H1 (cell line): ENCODE data around the gene ORAI3. TPM values are rescaled to one million over a fixed set of nuclear protein-coding genes. Genes with fewer than 3 reads are reported as not detected.

ENCODE experiments used
- CTCF ChIA-PET: fragments of 300-600 bp; sonication (Branson Sonifier 250); formaldehyde crosslinking; loops from one replicate; lab custom pipeline; 2021; ENCODE audit not compliant: partially characterized antibody; lab: Charles Lee
- POLR2A ChIA-PET: fragments of 300-600 bp; sonication (Branson Sonifier 250); formaldehyde crosslinking; loops from one replicate; lab custom pipeline; 2021; ENCODE audit warnings: inconsistent platforms; ENCODE audit not compliant: partially characterized antibody; lab: Charles Lee
- DNase-seq, 2 experiments: peaks; one replicate each; pipeline versions ENCODE4 v3.0.0 to v3.0.0-alpha.2; 2010 to 2022; ENCODE audit warnings: low spot score in 2 of 2, low read depth in 1 of 2, mixed read lengths in 1 of 2
- FAIRE-seq: peaks from 2 replicates; lab custom pipeline; 2011; peaks lifted over from hg19 to GRCh38; lab: Jason Lieb, UNC
- H2AFZ ChIP-seq: 2 replicates; pipeline ENCODE4 v1.8.1; 2012; ENCODE audit warnings: low read length, inconsistent platforms
- H2AK5ac ChIP-seq: 2 replicates; pipeline ENCODE4 v1.6.1; 2013; ENCODE audit warnings: low read depth, low read length
- H2BK120ac ChIP-seq: replicated peaks from 2 replicates; pipeline ENCODE3; 2013; ENCODE audit warnings: low read depth, low read length, inconsistent platforms
- H2BK12ac ChIP-seq: 2 replicates; pipeline ENCODE4 v1.6.1; 2013; ENCODE audit warnings: low read depth, low read length
- H2BK15ac ChIP-seq: 2 replicates; pipeline ENCODE4 v1.6.1; 2013; ENCODE audit warnings: low read length
- H2BK20ac ChIP-seq: 2 replicates; pipeline ENCODE4 v1.6.1; 2013; ENCODE audit warnings: low read length
- H2BK5ac ChIP-seq: 2 replicates; pipeline ENCODE4 v1.6.1; 2013; ENCODE audit warnings: low read depth, low read length
- H3K14ac ChIP-seq: 2 replicates; pipeline ENCODE4 v1.6.1; 2013; ENCODE audit warnings: inconsistent platforms; ENCODE audit not compliant: insufficient read length
- H3K18ac ChIP-seq: 2 replicates; pipeline ENCODE4 v1.6.1; 2013; ENCODE audit warnings: low read length; ENCODE audit errors: extremely low read depth
- H3K23ac ChIP-seq: 2 replicates; pipeline ENCODE4 v1.6.1; 2013; ENCODE audit warnings: inconsistent platforms; ENCODE audit not compliant: insufficient read length
- H3K23me2 ChIP-seq: 2 replicates; pipeline ENCODE4 v1.6.1; 2013; ENCODE audit warnings: low read depth, low read length
- H3K27ac ChIP-seq: 2 replicates; pipeline ENCODE4 v1.6.1; 2011; ENCODE audit warnings: low read depth, low read length, inconsistent platforms
- H3K27me3 ChIP-seq, 4 experiments: replicated peaks in 1 of 4; 1 replicate in 1 of 4; 2 replicates in 3 of 4; pipeline versions ENCODE4 v1.6.1 to v1.8.1; 2011 to 2013; ENCODE audit warnings: low read length in 3 of 4, mild to moderate bottlenecking in 3 of 4, inconsistent platforms in 2 of 4, mixed read lengths in 2 of 4, moderate library complexity in 1 of 4; ENCODE audit not compliant: control insufficient read depth in 3 of 4, insufficient read depth in 3 of 4; ENCODE audit errors: extremely low read depth in 1 of 4
- H3K36me3 ChIP-seq, 4 experiments: 2 replicates each; pipeline versions ENCODE4 v1.6.1 to v1.8.1; 2011 to 2013; ENCODE audit warnings: mild to moderate bottlenecking in 4 of 4, low read length in 3 of 4, moderate library complexity in 2 of 4, control low read depth in 1 of 4, inconsistent platforms in 1 of 4; ENCODE audit not compliant: insufficient read depth in 4 of 4, control insufficient read depth in 2 of 4
- H3K4ac ChIP-seq: replicated peaks from 2 replicates; pipeline ENCODE3; 2013; ENCODE audit warnings: low read length, low read depth, mixed read lengths, inconsistent platforms; ENCODE audit not compliant: insufficient read length
- H3K4me1 ChIP-seq, 4 experiments: replicated peaks in 1 of 4; 1 replicate in 1 of 4; 2 replicates in 3 of 4; pipeline versions ENCODE4 v1.6.1 to v1.8.1; 2011 to 2013; ENCODE audit warnings: low read length in 3 of 4, inconsistent platforms in 2 of 4, mixed read lengths in 1 of 4; ENCODE audit not compliant: insufficient read depth in 4 of 4, control insufficient read depth in 3 of 4
- H3K4me2 ChIP-seq, 2 experiments: 2 replicates each; pipeline versions ENCODE4 v1.6.1 to v1.8.1; 2011 to 2013; ENCODE audit warnings: low read depth in 2 of 2, low read length in 2 of 2, control low read depth in 1 of 2, inconsistent platforms in 1 of 2, mild to moderate bottlenecking in 1 of 2; ENCODE audit not compliant: insufficient read depth in 1 of 2
- H3K4me3 ChIP-seq, 4 experiments: fragments of 200-600, 300-600 bp in 1 of 4; sonication (generic), shearing (Covaris generic), sonication (Bioruptor Twin) in 1 of 4; 2 replicates each; pipeline versions ENCODE4 v1.5.1 to v1.8.1; 2011 to 2016; ENCODE audit warnings: low read length in 4 of 4, low read depth in 3 of 4, control low read depth in 2 of 4, inconsistent platforms in 2 of 4, mild to moderate bottlenecking in 2 of 4, mixed read lengths in 1 of 4, moderate library complexity in 1 of 4; ENCODE audit not compliant: insufficient read depth in 2 of 4; ENCODE audit errors: extremely low read depth in 1 of 4
- H3K56ac ChIP-seq: replicated peaks from 2 replicates; pipeline ENCODE3; 2013; ENCODE audit warnings: low read depth, mild to moderate bottlenecking, mixed read lengths, low read length, inconsistent platforms; ENCODE audit not compliant: insufficient read length
- H3K79me1 ChIP-seq: 2 replicates; pipeline ENCODE4 v1.6.1; 2013; ENCODE audit warnings: low read depth, low read length, control low read depth
- H3K79me2 ChIP-seq, 2 experiments: 2 replicates each; pipeline versions ENCODE4 v1.6.1 to v1.8.1; 2012 to 2013; ENCODE audit warnings: low read length in 2 of 2, mild to moderate bottlenecking in 2 of 2, inconsistent platforms in 1 of 2; ENCODE audit not compliant: insufficient read depth in 2 of 2, control insufficient read depth in 1 of 2
- H3K9ac ChIP-seq, 4 experiments: replicated peaks in 1 of 4; 1 replicate in 1 of 4; 2 replicates in 3 of 4; pipeline versions ENCODE4 v1.6.1 to v1.8.1; 2011 to 2013; ENCODE audit warnings: low read depth in 3 of 4, low read length in 3 of 4, control low read depth in 2 of 4, mild to moderate bottlenecking in 2 of 4, moderate library complexity in 2 of 4, inconsistent platforms in 1 of 4; ENCODE audit errors: extremely low read depth in 1 of 4
- H3K9me3 ChIP-seq, 2 experiments: 2 replicates each; pipeline versions ENCODE4 v1.6.1 to v1.8.1; 2012 to 2013; ENCODE audit warnings: mild to moderate bottlenecking in 2 of 2, moderate library complexity in 2 of 2, control low read depth in 1 of 2, inconsistent platforms in 1 of 2, low read depth in 1 of 2, low read length in 1 of 2, mixed read lengths in 1 of 2; ENCODE audit not compliant: insufficient read depth in 2 of 2
- H4K20me1 ChIP-seq, 2 experiments: replicated peaks in 1 of 2; 2 replicates each; pipeline versions ENCODE3 to v1.8.1; 2011 to 2013; ENCODE audit warnings: inconsistent platforms in 2 of 2, low read length in 2 of 2, mild to moderate bottlenecking in 1 of 2; ENCODE audit not compliant: insufficient read depth in 2 of 2, control insufficient read depth in 1 of 2
- H4K5ac ChIP-seq: 2 replicates; pipeline ENCODE4 v1.6.1; 2013; ENCODE audit warnings: low read length, low read depth, mixed read lengths, inconsistent platforms; ENCODE audit not compliant: insufficient read length
- H4K8ac ChIP-seq: 2 replicates; pipeline ENCODE4 v1.8.0; 2013; ENCODE audit warnings: mild to moderate bottlenecking, moderate library complexity, low read length, inconsistent platforms; ENCODE audit not compliant: insufficient read depth; ENCODE audit errors: extremely low read depth
- H4K91ac ChIP-seq: replicated peaks from 2 replicates; pipeline ENCODE3; 2013; ENCODE audit warnings: low read length, mixed read lengths, inconsistent platforms; ENCODE audit not compliant: insufficient read length
- CBX8 ChIP-seq: fragments of 300-800, 300-1000 bp; sonication (generic); IDR thresholded peaks from 2 replicates; pipeline ENCODE4 v1.7.1; 2016; ENCODE audit warnings: low read depth, low read length, borderline replicate concordance
- CREB1 ChIP-seq: IDR thresholded peaks from 2 replicates; pipeline ENCODE4 v1.6.1; 2012; ENCODE audit warnings: inconsistent platforms
- CTCF ChIP-seq, 3 experiments: IDR thresholded peaks; 1 replicate in 2 of 3; 2 replicates in 1 of 3; pipeline versions ENCODE4 v1.5.1 to v1.6.1; 2011; ENCODE audit warnings: low read length in 3 of 3, mild to moderate bottlenecking in 3 of 3, inconsistent platforms in 2 of 3, low read depth in 1 of 3, moderate library complexity in 1 of 3; ENCODE audit not compliant: insufficient read depth in 1 of 3; ENCODE audit errors: control extremely low read depth in 1 of 3
- EZH2 ChIP-seq: fragments of 200-600 bp; sonication (generic); IDR thresholded peaks from 2 replicates; pipeline ENCODE4 v1.7.1; 2012; ENCODE audit warnings: low read depth, mild to moderate bottlenecking, moderate library complexity, low read length, inconsistent platforms; ENCODE audit not compliant: severe bottlenecking
- FOSL1 ChIP-seq: IDR thresholded peaks from 2 replicates; pipeline ENCODE4 v1.6.1; 2011; ENCODE audit warnings: mild to moderate bottlenecking, low read depth, low read length, moderate library complexity; ENCODE audit not compliant: insufficient read depth
- SP2 ChIP-seq: IDR thresholded peaks from 2 replicates; pipeline ENCODE4 v1.6.1; 2012; ENCODE audit warnings: mild to moderate bottlenecking, low read length, inconsistent platforms
- TEAD4 ChIP-seq: IDR thresholded peaks from 2 replicates; pipeline ENCODE4 v1.6.1; 2012; ENCODE audit warnings: low read depth, low read length, inconsistent platforms, mixed read lengths
- USF2 ChIP-seq: IDR thresholded peaks from 2 replicates; pipeline ENCODE4 v1.6.1; 2011; ENCODE audit warnings: low read length, improper control_type of control experiment
- WGBS, 2 experiments: shearing (Covaris generic) in 1 of 2; methylation state at CpG; one replicate each; pipeline versions ENCODE4 v1.1.6 to v1.1.7; 2013 to 2015; ENCODE audit warnings: low lambda C conversion rate in 2 of 2, mixed read lengths in 2 of 2, inconsistent platforms in 1 of 2, low coverage in 1 of 2, missing lambda C conversion rate in 1 of 2; ENCODE audit not compliant: insufficient replicate concordance in 2 of 2, insufficient coverage in 1 of 2, insufficient read length in 1 of 2; ENCODE audit errors: extremely low coverage in 1 of 2, missing lambda C conversion rate in 1 of 2; 5-methylcytosine and 5-hydroxymethylcytosine counted together
- polyA plus RNA-seq, 7 experiments: library from polyadenylated mRNA; depleted of rRNA in 3 of 7; stranded (reverse) in 5 of 7; unstranded in 2 of 7; fragments of >200 nt in 5 of 7; fragments of 200-250 nt in 2 of 7; gene quantifications; 1 replicate in 5 of 7; 2 replicates in 1 of 7; 4 replicates in 1 of 7; pipeline versions ENCODE4 v1.2.1 to v1.2.3, GENCODE V29; 2011 to 2013; ENCODE audit warnings: missing spikeins in 2 of 7, mixed read lengths in 2 of 7
- total RNA-seq: library from RNA; stranded (reverse); fragmentation: NEBNext Ultra II Directional; extraction: Animal tissue kit (Norgen Biotek cat#: 25700); gene quantifications from 2 replicates; pipeline ENCODE4 v1.2.1, GENCODE V29; 2021

Gene ORAI3
- total and polyA plus RNA-seq, 2 of the 8 experiments (the other 6 are each of a cell fraction or from before 2014, with no cell fraction given): 8.7 to 24.5 TPM

DNA sequence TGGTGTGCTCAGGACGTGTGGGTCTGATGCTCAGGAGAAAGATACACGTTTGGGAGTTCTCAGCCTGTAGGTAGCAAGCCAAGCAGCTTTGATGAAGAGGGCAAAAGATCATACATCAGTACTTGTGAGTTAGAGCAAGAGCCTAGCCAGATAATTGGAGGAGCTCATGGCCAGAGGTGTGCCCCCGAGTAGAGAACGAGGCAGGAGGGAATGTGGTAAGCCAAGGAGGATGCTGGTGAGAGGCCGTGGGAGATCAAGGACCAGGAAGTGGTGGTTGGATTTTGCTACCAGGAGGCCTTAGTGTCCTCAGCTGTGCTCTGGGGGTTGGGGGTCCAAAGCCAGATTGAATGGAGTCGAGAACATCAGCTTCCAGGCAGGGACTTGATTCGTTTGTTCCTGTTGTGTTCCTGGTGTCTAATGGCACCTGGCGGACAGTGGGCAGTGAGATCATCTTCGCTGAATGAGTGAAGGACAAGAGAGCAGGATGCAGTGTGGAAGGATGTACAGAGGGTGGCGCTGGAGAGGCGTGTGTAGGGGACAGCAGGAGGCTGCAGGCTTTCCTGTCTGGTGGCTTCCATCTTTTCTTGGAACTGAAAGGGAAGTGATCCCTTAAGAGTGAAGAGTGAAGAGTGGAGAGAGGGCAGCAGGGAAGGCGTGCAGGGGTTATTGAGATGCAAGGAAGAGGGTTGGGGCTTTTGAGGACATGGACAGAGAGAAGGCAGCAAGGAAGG is 13.9 kb upstream of the ORAI3 start:
- 71% methylated on average over 12 of the region's 12 CpGs; no CpG with 5 or more reads in 1 of the 2 experiments for whole genome bisulfite sequencing, 2 experiments
- no peak overlapping the region for H3K4me3 ChIP-seq
- H3K9me3 ChIP-seq: no peaks in the 10 kb centered on the region
- H3K36me3 ChIP-seq: peaks cover 15 to 45% (median 30%) of the 10 kb centered on the region in 4 experiments; a peak in 7 of 8 replicates
- no peaks in the 10 kb centered on the region for H3K4me1 ChIP-seq
- H3K27ac ChIP-seq: peak overlapping the region; percentile 50
- CTCF ChIA-PET: interaction anchor here (0.7 to 3.3 kb wide), 16 partner anchors 8 to 201 kb away, joined by 3 to 25 read pairs (median 4); partner anchors contain the start of gene PRSS8
- peak overlapping the region; percentile 8; the same call in 1 of the 2 replicates for H2BK5ac ChIP-seq
- H4K91ac ChIP-seq: no peak overlapping the region
- no peaks in the 10 kb centered on the region for H3K23me2 ChIP-seq
- H2AK5ac ChIP-seq: no peak overlapping the region
- H3K56ac ChIP-seq: no peak overlapping the region
- H2AFZ ChIP-seq: no peak overlapping the region
- no peak overlapping the region; the same call in 1 of the 2 replicates for H2BK20ac ChIP-seq
- H3K18ac ChIP-seq: no peak overlapping the region
- DNase-seq (peak in 1 of 2 experiments; percentile 87), FAIRE-seq (peak; percentile 91)
- no peaks in the 10 kb centered on the region for H3K27me3 ChIP-seq
- no peak overlapping the region for H2BK15ac ChIP-seq
- no peak overlapping the region for H4K8ac ChIP-seq
- H3K14ac ChIP-seq: no peak overlapping the region
- H2BK12ac ChIP-seq: no peak overlapping the region
- no peaks in the 10 kb centered on the region; a peak in 1 of 4 replicates for H3K79me2 ChIP-seq
- H3K23ac ChIP-seq: no peak overlapping the region
- no peak overlapping the region for H3K4me2 ChIP-seq
- no peak overlapping the region for H3K9ac ChIP-seq
- H4K20me1 ChIP-seq: peaks cover 9 to 16% of the 10 kb centered on the region in 2 experiments
- no peak overlapping the region for H3K4ac ChIP-seq
- H3K79me1 ChIP-seq: peaks cover 7% of the 10 kb centered on the region; the same call in 1 of the 2 replicates
- H2BK120ac ChIP-seq: no peak overlapping the region
- no peak overlapping the region for H4K5ac ChIP-seq
- POLR2A ChIA-PET: interaction anchor here (0.6 to 12.0 kb wide), 9 partner anchors 8 to 285 kb away, joined by 3 to 105 read pairs (median 4); partner anchors contain the start of genes FBXL19, HSD3B7, ORAI3 and SETD1A
- TF ChIP-seq EZH2 (no peak), FOSL1 (no peak), SP2 (no peak), CBX8 (no peak), TEAD4 (no peak), CTCF (IDR thresholded peaks at IDR 0.05; ENCODE audit: control extremely low read depth in 1 of 3, insufficient read depth in 1 of 3, low read depth in 1 of 3, low read length in 3 of 3) (peak; percentile 74 to 97 (median 94)), USF2 (no peak), CREB1 (peak; percentile 40; the same call in 1 of the 2 replicates)
